Myocyte (in vitro differentiated cells): ENCODE measurements around the gene SCAMP4. TPM values are rescaled to one million over a fixed set of nuclear protein-coding genes. Genes with fewer than 3 reads are reported as not detected.
"Not testable (repeated sequence)": the region's sequence is repeated elsewhere in the genome, so short reads cannot be mapped to it uniquely, and the experiment has no call there.

ENCODE experiments used
- DNase-seq: peaks from one replicate; pipeline ENCODE4 v3.0.0-alpha.2; 2012; ENCODE audit warnings: low read depth
- total RNA-seq: library from RNA; depleted of rRNA; stranded (reverse); fragments of >200 nt; gene quantifications from 2 replicates; pipeline ENCODE4 v1.2.3, GENCODE V29; 2014

The SCAMP4 gene
- total RNA-seq, 1 donor from 2014 or later = 73.0 TPM

- DNase-seq = no peak
Measured at GRCh38 chr19:1866693-1867348, 38.4 kb upstream of the SCAMP4 start.

GRCh38 chr19:1867349-1867724, 37.9 kb upstream of the SCAMP4 start:
- DNase-seq = no peak

- no peak for DNase-seq
Measured at GRCh38 chr19:1868971-1869370, 36.2 kb upstream of the SCAMP4 start.

- DNase-seq = no peak
Measured at GRCh38 chr19:1871140-1871597, 34.0 kb upstream of the SCAMP4 start.

GRCh38 chr19:1871630-1872029, 33.6 kb upstream of the SCAMP4 start:
- no peak for DNase-seq

DNA sequence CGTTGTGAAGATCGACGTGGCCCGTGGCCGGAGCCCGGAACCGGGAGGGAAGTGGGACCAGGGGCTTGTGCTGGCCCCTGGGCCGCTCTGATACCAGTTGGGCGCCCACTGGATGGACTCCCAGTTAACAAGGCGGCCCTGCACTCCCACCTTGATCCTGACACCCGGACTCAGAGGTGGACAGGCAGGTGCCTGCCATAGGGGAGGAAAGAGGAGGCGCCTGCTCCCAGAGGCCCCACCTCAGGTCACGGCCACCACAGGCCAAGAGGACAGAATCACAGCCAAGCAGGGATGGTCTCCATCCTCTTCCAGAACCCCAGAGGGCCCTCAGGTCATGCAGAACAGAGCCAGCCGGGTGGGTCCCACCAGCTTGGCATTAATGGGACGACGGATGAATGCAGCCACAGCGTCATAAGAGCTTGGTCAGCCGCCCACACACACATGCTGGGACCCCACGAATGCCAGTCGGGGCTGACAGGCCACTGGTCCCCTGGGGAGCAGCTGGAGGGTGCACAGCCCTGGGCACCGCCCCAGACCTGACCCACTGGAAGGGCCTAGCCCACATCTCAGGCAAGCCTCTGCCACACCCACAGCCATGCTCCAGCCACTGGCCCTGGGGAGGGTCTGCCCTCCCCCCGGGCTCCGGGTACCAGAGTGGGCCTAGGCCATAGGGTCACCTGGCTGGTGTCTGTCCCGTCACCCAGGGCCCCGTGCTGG, 32.2 kb upstream of the SCAMP4 start:
- DNase-seq = no peak

- no peak for DNase-seq
Measured at GRCh38 chr19:1873524-1874473, 31.4 kb upstream of the SCAMP4 start.

- no peak for DNase-seq
Measured at GRCh38 chr19:1874554-1875185, 30.5 kb upstream of the SCAMP4 start.

- DNase-seq = not testable (repeated sequence)
Measured at GRCh38 chr19:1875265-1875645, 29.9 kb upstream of the SCAMP4 start.

DNA sequence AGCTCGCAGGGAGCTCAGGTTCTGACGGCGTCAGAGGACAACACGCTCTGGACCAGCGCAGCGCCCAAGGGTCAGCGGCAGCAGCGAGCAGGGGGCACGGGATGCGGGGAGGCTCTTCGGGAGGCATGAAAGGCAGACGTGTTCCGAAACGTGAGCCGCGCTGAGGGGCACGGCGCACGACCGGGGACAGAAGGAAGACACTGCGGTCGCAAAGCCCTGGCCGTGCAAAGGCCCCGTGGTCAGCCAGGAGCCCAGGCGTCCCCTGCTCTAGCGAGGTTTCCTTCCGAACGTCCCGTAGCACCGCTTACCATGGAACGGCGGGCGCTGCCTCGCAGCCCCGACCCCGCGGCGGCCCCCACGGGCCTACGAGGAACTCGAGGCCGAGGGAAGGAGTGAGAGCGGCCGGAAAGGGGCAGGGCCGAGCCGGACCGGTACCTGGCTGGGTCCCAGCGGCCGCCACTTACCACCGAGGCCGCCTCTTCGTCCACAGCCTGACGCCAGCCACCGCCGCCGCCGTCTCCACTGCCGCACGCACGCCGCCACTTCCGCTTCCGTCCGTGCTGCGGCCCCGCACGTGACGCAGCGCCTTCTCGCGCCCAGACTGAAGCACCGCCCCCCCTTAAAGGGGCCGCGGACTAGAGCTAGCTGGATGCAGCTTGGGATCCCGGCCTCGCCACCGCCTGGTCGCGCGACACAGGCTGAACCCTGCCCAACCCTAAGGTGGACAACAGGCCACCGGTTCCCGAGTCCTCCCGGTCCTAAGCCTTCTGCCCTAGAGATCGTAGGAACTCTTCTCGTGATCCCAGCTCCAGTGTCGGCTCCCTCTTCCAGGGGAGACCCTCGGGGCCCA, 29.3 kb upstream of the SCAMP4 start:
- peak; percentile 87 for DNase-seq

DNA sequence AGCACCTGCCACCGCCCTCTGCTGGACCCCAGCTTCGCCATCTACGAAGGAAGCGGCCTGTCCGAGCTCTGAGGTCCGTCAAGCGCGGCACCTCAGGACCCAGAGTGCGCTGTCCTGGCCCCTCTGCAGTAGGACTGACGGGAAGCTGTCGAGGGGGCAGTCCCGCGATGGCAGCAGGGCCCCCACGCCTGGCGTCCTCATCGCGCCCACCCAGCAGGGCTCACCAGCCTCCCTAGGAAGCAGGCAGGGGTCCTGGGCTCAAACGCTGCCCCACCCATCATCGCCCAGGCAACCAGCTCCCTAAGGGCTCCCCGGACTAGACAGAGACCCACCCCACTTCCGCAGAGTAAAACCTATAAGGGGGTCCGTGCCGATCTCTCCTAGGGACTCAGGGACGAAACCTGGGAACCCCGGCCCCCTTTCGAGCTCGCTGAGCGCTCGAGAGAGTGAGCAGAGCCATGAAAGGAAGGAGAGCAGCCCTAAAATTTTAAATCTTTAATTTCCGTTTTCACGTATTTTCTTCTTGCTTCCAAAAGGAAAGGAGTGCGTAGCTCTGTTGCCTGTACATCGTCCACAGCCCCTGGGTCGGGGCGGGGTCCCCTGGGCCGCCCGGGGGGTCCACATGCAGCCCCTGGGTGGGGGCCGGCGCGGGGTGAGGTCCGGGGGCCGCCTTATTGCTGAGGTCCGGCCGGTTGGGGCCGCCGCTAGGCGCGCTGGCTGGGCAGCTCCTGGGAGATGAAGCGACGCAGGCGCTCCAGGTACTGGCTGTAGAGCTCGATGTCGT, 28.5 kb upstream of the SCAMP4 start:
- DNase-seq = not testable (repeated sequence)

DNA sequence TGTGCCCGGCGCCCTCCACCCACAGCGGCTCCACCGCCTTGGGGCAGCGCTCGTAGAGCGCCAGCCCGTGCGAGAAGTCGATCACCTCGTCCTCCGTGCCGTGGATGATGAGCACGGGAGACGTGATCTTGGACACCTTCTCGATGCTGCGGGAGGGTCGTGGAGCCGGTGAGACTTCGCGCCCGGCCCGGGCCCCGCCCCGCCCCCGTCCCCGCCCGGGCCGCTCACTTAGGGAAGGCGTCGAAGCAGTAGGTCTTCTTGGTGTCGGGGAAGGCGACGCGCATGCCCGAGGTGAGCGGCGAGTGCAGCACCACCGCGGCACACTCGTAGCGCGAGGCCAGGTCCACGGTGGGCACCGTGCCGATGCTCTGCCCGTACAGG, 27.9 kb upstream of the SCAMP4 start:
- not testable (repeated sequence) for DNase-seq

- DNase-seq = not testable (repeated sequence)
Measured at GRCh38 chr19:1878583-1878982, 26.6 kb upstream of the SCAMP4 start.

DNA sequence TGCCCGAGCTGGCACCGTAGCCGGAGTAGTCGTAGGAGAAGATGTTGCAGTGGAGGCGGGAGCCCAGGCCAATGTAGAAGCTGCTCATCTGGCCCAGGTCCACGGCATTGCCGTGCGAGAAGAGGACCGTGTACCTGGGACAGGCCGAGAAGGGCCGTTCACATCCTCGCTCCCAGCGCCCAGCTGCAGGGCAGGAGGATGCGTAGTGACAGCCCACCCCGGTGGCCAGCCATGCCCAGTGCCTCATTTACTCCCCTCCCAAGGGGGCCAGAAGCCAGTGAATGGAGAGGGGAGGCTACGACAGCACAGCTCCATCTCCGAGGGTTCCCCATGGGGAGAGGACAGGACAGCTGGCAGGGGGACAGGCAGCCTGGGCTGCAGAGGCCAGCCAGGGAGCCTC, 25.2 kb upstream of the SCAMP4 start:
- DNase-seq = not testable (repeated sequence)

- no peak for DNase-seq
Measured at GRCh38 chr19:1880611-1881392, 24.4 kb upstream of the SCAMP4 start.

GRCh38 chr19:1881393-1882088, 23.7 kb upstream of the SCAMP4 start:
- DNase-seq = not testable (repeated sequence)

DNA sequence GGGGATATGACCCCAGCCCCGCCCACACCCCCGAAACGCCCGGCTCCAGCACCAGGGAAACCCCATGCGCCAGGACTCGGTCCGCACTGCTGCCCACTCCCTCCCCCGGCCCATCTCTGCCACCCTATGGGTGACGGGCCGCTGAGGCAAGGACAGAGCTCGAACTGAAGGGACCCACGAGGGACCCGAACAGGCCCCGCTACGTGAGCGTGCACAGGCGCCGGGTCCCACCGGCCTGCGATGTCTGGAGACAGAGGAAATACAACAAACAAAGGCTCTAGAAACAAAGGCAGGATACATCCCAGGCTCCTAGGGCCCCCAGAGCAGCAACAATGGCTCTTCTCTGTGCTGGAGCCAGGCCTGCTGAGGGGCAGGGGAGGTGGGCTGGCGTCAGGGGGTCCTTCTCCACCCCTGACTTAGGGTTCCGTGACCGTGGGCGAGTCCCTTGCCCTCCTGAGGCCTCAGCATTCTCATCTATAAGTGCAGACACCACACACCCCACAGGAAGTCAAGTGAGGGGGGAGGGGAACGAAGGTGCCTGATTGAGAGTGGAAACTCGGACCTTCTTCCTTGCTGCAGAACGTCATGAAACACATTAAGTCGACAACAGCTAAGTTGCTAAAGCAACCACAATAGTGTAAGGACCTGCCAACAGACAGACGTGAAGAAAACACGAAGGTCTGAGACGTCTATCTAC, 23.0 kb upstream of the SCAMP4 start:
- no peak for DNase-seq
